Ascending aorta (tissue), 2 donors: ENCODE results near the gene SART1. TPM values are rescaled to one million over a fixed set of nuclear protein-coding genes. Genes with fewer than 3 reads are reported as not detected.

Source experiments
- DNase-seq, 2 donors: peaks; one replicate each; pipeline ENCODE4 v3.0.0-alpha.2; 2019; ENCODE audit warnings: low spot score in 2 of 2
- H3K27ac ChIP-seq, 2 donors: fragments of 200-600 bp; sonication (generic); one replicate each; pipeline ENCODE4 v1.5.1; 2016 to 2017; ENCODE audit warnings: mild to moderate bottlenecking in 1 of 2
- H3K27me3 ChIP-seq: fragments of 200-600 bp; sonication (generic); one replicate; pipeline ENCODE4 v1.5.1; 2017
- H3K36me3 ChIP-seq, 2 donors: fragments of 200-600 bp; sonication (generic); one replicate each; pipeline ENCODE4 v1.5.1; 2016
- H3K4me1 ChIP-seq, 2 donors: fragments of 200-600 bp; sonication (generic); one replicate each; pipeline ENCODE4 v1.5.1; 2016 to 2017; ENCODE audit warnings: mild to moderate bottlenecking in 1 of 2
- H3K4me3 ChIP-seq, 2 donors: fragments of 200-600 bp; sonication (generic); one replicate each; pipeline ENCODE4 v1.5.1; 2016 to 2017; ENCODE audit warnings: mild to moderate bottlenecking in 1 of 2
- H3K9me3 ChIP-seq, 2 donors: fragments of 200-600 bp; sonication (generic); one replicate each; pipeline ENCODE4 v1.5.1; 2016
- CTCF ChIP-seq, 3 experiments: fragments of 200-600 bp in 2 of 3; fragments of 450-650 bp in 1 of 3; sonication (generic) in 2 of 3; IDR thresholded peaks; one replicate each; pipeline ENCODE4 v1.5.1; 2016 to 2019; ENCODE audit warnings: antibody characterized with exemption in 3 of 3, mild to moderate bottlenecking in 1 of 3, moderate library complexity in 1 of 3
- intact Hi-C: fragments of 100-400 bp; cut with DNase I; formaldehyde crosslinking; loops from one replicate; pipeline ENCODE4 v1.15.1; 2023
- total RNA-seq: library from RNA; depleted of rRNA; stranded (reverse); fragments of >200 nt; gene quantifications from one replicate; pipeline ENCODE4 v1.1.0, GENCODE V29; 2016

The SART1 gene
- total RNA-seq, 1 donor from 2014 or later, result 28.4 TPM

GRCh38 chr11:65968600-65969482, 7.3 kb downstream of the SART1 start:
- Histone ChIP-seq H3K36me3 (peaks cover 68 to 74% of the 10 kb centered on the region in 2 donors), H3K27ac (no peak overlapping the region), H3K4me3 (no peak overlapping the region), H3K9me3 (no peaks in the 10 kb centered on the region), H3K4me1 (peaks cover 0 to 2% of the 10 kb centered on the region in 2 donors), H3K27me3 (no peaks in the 10 kb centered on the region)
- TF ChIP-seq CTCF (IDR thresholded peaks at IDR 0.05), result no peak
- intact Hi-C loops, result no loop called here
- DNase-seq, result no peak

GRCh38 chr11:65972116-65972515, 10.6 kb downstream of the SART1 start:
- no peak for DNase-seq
- Histone ChIP-seq H3K4me3 (no peak overlapping the region), H3K9me3 (no peaks in the 10 kb centered on the region), H3K36me3 (peaks cover 48 to 55% of the 10 kb centered on the region in 2 donors), H3K4me1 (no peaks in the 10 kb centered on the region), H3K27me3 (no peaks in the 10 kb centered on the region), H3K27ac (no peak overlapping the region)
- TF ChIP-seq CTCF (IDR thresholded peaks at IDR 0.05), result no peak
- intact Hi-C loops, result no loop called here

GRCh38 chr11:65973439-65974110, 12.0 kb downstream of the SART1 start:
- H3K9me3 ChIP-seq, result no peaks in the 10 kb centered on the region
- DNase-seq, result no peak
- peaks cover 48 to 55% of the 10 kb centered on the region in 2 donors for H3K36me3 ChIP-seq
- no peaks in the 10 kb centered on the region for H3K27me3 ChIP-seq
- no peak overlapping the region for H3K27ac ChIP-seq
- no peak overlapping the region for H3K4me3 ChIP-seq
- TF ChIP-seq CTCF (IDR thresholded peaks at IDR 0.05), result no peak
- no peaks in the 10 kb centered on the region for H3K4me1 ChIP-seq
- intact Hi-C loops, result no loop called here

GRCh38 chr11:65975771-65976170, 14.2 kb downstream of the SART1 start:
- H3K4me3 ChIP-seq, result no peak overlapping the region
- H3K4me1 ChIP-seq, result no peaks in the 10 kb centered on the region
- intact Hi-C loops, result no loop called here
- H3K9me3 ChIP-seq, result no peaks in the 10 kb centered on the region
- no peaks in the 10 kb centered on the region for H3K27me3 ChIP-seq
- no peak overlapping the region for H3K27ac ChIP-seq
- no peak for TF ChIP-seq CTCF (IDR thresholded peaks at IDR 0.05)
- peaks cover 39 to 52% of the 10 kb centered on the region in 2 donors for H3K36me3 ChIP-seq
- DNase-seq, result no peak

GRCh38 chr11:65976216-65977176, 15.0 kb downstream of the SART1 start:
- H3K4me1 ChIP-seq, result no peaks in the 10 kb centered on the region
- no peak for DNase-seq
- intact Hi-C loops, result no loop called here
- H3K36me3 ChIP-seq, result peaks cover 39 to 52% of the 10 kb centered on the region in 2 donors
- H3K27me3 ChIP-seq, result no peaks in the 10 kb centered on the region
- H3K27ac ChIP-seq, result no peak overlapping the region
- no peaks in the 10 kb centered on the region for H3K9me3 ChIP-seq
- no peak overlapping the region for H3K4me3 ChIP-seq
- TF ChIP-seq CTCF (IDR thresholded peaks at IDR 0.05), result no peak
